Measurements from ENCODE around the gene CBR4. TPM values are rescaled to one million over a fixed set of nuclear protein-coding genes. Genes with fewer than 3 reads are reported as not detected.

Gene CBR4
- total RNA-seq, 3 donors from 2014 or later = 19.8 to 46.0 (median 31.5) TPM

- Histone ChIP-seq H3K4me1 (no peaks in the 10 kb centered on the region), H3K36me3 (no peaks in the 10 kb centered on the region), H3K27me3 (no peaks in the 10 kb centered on the region), H3K27ac (peak overlapping the region in 1 of 2 donors; percentile 1), H3K9me3 (no peaks in the 10 kb centered on the region), H3K4me3 (no peak overlapping the region)
- TF ChIP-seq CTCF (IDR thresholded peaks at IDR 0.05) (no peak), POLR2AphosphoS5 (IDR thresholded peaks at IDR 0.05) (no peak), POLR2A (IDR thresholded peaks at IDR 0.05) (no peak)
- intact Hi-C loops (cut with DNase I; ENCODE audit: low total_unique reads) = no loop called here
- no peak for DNase-seq (ENCODE audit: low spot score in 2 of 2)
Observed at GRCh38 chr4:169017971-169018370, 7.9 kb upstream of the CBR4 start.

DNA sequence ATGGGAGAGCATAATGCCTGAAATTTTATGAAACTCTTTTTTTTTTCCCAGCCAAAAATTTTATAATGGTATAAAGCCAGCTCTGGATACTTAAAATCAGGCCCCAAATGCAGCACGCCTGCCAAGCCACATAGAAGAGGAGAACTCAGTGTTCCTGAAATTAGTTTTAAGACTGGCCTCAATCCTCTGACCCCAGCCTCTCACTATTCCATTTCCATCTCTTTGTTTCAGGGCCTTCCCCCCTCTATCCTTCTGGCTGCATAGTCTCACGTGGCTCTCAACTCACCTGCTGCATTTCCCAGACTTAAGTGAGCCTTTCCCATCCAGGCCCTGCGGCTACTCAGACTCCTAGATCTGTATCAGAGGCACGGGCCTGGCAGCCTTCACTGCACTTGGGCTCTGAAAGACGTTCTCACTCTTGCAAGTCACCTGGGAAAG is 5.2 kb upstream of the CBR4 start:
- Histone ChIP-seq H3K9me3 (no peaks in the 10 kb centered on the region), H3K27me3 (no peaks in the 10 kb centered on the region), H3K4me3 (no peak overlapping the region), H3K4me1 (no peaks in the 10 kb centered on the region), H3K27ac (peak overlapping the region; percentile 75 to 80), H3K36me3 (no peaks in the 10 kb centered on the region)
- peak; percentile 63 to 70 for DNase-seq (ENCODE audit: low spot score in 2 of 2)
- intact Hi-C loops (cut with DNase I; ENCODE audit: low total_unique reads) = no loop called here
- TF ChIP-seq POLR2A (IDR thresholded peaks at IDR 0.05) (no peak), POLR2AphosphoS5 (IDR thresholded peaks at IDR 0.05) (peak in 2 of 3 donors; percentile 34 to 59)

- H3K27me3 ChIP-seq = no peaks in the 10 kb centered on the region
- no peak for DNase-seq (ENCODE audit: low spot score in 2 of 2)
- TF ChIP-seq POLR2AphosphoS5 (IDR thresholded peaks at IDR 0.05) (no peak), POLR2A (IDR thresholded peaks at IDR 0.05) (no peak), CTCF (IDR thresholded peaks at IDR 0.05) (no peak)
- no peak overlapping the region for H3K4me3 ChIP-seq
- intact Hi-C loops (cut with DNase I; ENCODE audit: low total_unique reads) = no loop called here
- H3K36me3 ChIP-seq = no peaks in the 10 kb centered on the region
- no peaks in the 10 kb centered on the region for H3K9me3 ChIP-seq
- peak overlapping the region; percentile 75 to 80 for H3K27ac ChIP-seq
- no peaks in the 10 kb centered on the region for H3K4me1 ChIP-seq
Observed at GRCh38 chr4:169014586-169014985, 4.5 kb upstream of the CBR4 start.

GRCh38 chr4:169013396-169013795 is 3.3 kb upstream of the CBR4 start:
- no peaks in the 10 kb centered on the region for H3K9me3 ChIP-seq
- H3K27ac ChIP-seq = peak overlapping the region; percentile 75 to 80
- TF ChIP-seq POLR2A (IDR thresholded peaks at IDR 0.05) (no peak), POLR2AphosphoS5 (IDR thresholded peaks at IDR 0.05) (no peak), CTCF (IDR thresholded peaks at IDR 0.05) (no peak)

DNA sequence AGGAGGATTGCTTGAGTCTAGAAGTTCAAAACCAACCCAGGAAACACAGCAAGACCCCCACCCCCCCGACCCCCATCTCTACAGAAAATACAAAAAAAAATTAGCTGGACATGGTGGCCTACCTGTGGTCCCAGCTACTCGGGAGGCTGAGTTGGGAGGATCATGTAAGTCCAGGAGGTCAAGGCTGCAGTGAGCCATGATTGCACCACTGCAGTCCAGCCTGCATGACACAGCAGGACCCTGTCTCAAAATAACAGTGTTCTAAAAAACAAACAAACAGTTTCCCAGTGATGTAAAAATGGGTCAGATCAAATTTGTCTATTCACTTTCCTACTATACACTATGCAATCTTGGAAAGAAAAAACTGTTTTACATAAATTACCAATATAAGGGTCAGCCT is 2.0 kb upstream of the CBR4 start:
- no peak for TF ChIP-seq POLR2A (IDR thresholded peaks at IDR 0.05)
- TF ChIP-seq POLR2AphosphoS5 (IDR thresholded peaks at IDR 0.05) = no peak
- no peak for TF ChIP-seq CTCF (IDR thresholded peaks at IDR 0.05)
- peaks cover 0 to 6% of the 10 kb centered on the region in 2 donors for H3K4me1 ChIP-seq
- H3K27ac ChIP-seq = no peak overlapping the region
- intact Hi-C loops (cut with DNase I; ENCODE audit: low total_unique reads) = no loop called here
- H3K4me3 ChIP-seq = no peak overlapping the region
- no peaks in the 10 kb centered on the region for H3K9me3 ChIP-seq
- H3K27me3 ChIP-seq = no peaks in the 10 kb centered on the region
- no peaks in the 10 kb centered on the region for H3K36me3 ChIP-seq
- no peak for DNase-seq (ENCODE audit: low spot score in 2 of 2)

More at GRCh38 chr4:169013396-169013795, 3.3 kb upstream of the CBR4 start:
- no peaks in the 10 kb centered on the region for H3K4me1 ChIP-seq
- DNase-seq (ENCODE audit: low spot score in 2 of 2) = no peak
- H3K4me3 ChIP-seq = no peak overlapping the region
- no peaks in the 10 kb centered on the region for H3K36me3 ChIP-seq
- no peaks in the 10 kb centered on the region for H3K27me3 ChIP-seq
- intact Hi-C loops (cut with DNase I; ENCODE audit: low total_unique reads) = no loop called here
